NCI-H2196 treated with DMSO at 0.1 percent for 48 hours (cell line): Measurements from ENCODE around the gene TRIM69.
"Not testable (repeated sequence)": the region's sequence is repeated elsewhere in the genome, so short reads cannot be mapped to it uniquely, and the experiment has no call there.

Source experiments
- DNase-seq: peaks from one replicate; lab custom pipeline; 2025; ENCODE audit not compliant: unreplicated experiment; lab: John Stamatoyannopoulos, UW

The TRIM69 gene

DNA sequence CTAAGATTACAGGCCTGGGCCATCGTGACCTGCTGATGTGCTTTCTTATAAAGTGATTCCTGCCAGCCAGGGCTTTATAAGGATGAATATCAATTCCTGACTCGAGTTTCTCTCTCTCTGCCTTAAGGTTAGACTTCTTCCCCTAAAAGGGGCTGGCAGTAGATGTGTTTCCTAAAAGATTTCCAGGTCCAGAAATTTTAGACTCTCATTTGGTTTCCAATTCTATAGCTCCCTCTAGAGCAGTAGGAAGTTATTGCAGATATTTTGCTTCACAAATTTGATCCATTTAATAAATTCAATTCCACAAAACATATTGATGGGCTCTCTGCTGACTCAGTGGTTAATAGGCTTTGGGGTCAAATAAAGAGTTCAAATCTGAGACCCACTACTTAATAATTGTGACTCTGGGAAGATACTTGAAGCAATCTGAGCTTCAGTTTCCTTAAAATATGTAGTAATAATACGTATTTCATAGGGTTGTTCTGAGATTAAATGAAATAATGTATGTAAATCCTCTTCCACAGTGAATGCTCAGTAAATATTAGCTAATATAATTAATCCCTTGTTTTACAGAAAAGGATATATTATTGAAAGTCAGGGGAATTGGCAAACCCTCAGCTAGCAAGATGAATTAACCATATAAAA is 2.1 kb downstream of the TRIM69 start:
- DNase-seq: peak; percentile 4

- not testable (repeated sequence) for DNase-seq
Measured at GRCh38 chr15:44739222-44739847, 3.0 kb downstream of the TRIM69 start.

- not testable (repeated sequence) for DNase-seq
Measured at GRCh38 chr15:44743454-44743853, 7.1 kb downstream of the TRIM69 start.

GRCh38 chr15:44753345-44753744 is 17.0 kb downstream of the TRIM69 start:
- no peak for DNase-seq

GRCh38 chr15:44763187-44763586 is 26.9 kb downstream of the TRIM69 start:
- no peak for DNase-seq

DNA sequence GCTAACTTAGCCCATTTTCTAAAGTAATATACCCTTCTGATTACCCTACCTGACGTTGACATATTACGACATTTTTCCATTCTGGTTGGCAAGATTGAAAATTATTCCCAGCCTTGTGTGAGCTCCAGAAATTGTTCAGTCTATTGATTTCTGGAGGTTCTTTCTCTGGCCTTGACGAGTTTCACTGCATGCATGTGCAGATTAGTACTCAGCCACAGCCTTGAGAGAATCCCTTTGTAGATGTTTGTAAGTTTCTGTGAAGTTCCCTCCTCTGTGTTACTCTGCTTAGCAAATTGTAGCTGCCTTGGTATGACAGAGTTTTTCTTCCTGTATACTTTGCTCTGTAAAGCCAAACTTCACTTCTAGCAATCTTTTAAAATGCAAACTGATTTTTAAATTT is 27.5 kb downstream of the TRIM69 start:
- no peak for DNase-seq

GRCh38 chr15:44765036-44765435 is 28.7 kb downstream of the TRIM69 start:
- DNase-seq: no peak

GRCh38 chr15:44769521-44769920 is 33.2 kb downstream of the TRIM69 start:
- no peak for DNase-seq

GRCh38 chr15:44770715-44771114 is 34.4 kb downstream of the TRIM69 start:
- DNase-seq: not testable (repeated sequence)

GRCh38 chr15:44775953-44776352 is 39.6 kb downstream of the TRIM69 start:
- DNase-seq: no peak

GRCh38 chr15:44779761-44780160 is 43.4 kb downstream of the TRIM69 start:
- no peak for DNase-seq

GRCh38 chr15:44780608-44781007 is 44.3 kb downstream of the TRIM69 start:
- no peak for DNase-seq

- DNase-seq: no peak
Measured at GRCh38 chr15:44781128-44781810, 44.9 kb downstream of the TRIM69 start.

DNA sequence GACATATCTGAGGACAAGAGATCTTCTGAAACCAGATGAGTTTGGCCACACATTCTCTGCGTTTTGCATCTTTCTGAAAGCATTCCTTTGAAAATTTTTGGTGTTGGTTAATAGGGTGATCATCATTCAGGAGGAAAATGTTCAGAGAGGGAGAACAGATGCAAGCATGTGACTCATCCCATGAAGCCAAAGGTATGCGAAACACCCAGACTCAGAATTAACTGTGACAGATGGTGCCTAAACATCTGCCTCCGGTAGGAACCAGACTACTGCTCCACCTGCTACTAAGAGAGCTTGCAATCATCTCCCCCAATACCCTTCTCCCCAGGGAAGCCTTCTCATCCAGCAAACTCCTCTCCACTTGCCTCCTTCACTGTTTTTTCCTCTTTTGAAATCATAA is 46.2 kb downstream of the TRIM69 start:
- no peak for DNase-seq

GRCh38 chr15:44784918-44785274 is 48.6 kb downstream of the TRIM69 start:
- not testable (repeated sequence) for DNase-seq

DNA sequence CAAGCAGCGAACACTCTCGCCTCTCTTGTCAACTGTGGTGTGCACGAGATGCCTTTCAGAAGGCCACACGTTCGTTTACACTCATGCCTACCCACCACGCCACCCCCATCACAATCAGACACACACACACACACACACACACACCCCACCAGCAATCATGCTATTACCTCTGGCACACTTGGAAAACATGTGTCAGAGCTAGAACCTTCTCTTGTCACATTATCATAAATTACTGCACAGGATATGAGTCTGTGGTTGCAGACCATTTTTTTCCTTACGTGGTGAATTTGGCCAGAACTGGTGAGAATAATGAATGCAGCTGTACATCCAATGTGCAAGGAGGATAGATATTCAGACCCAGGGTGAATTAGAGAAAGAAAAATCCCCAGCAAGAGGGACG is 52.4 kb downstream of the TRIM69 start:
- no peak for DNase-seq

- no peak for DNase-seq
Measured at GRCh38 chr15:44790215-44790614, 53.9 kb downstream of the TRIM69 start.

GRCh38 chr15:44790656-44791055 is 54.3 kb downstream of the TRIM69 start:
- DNase-seq: no peak

DNA sequence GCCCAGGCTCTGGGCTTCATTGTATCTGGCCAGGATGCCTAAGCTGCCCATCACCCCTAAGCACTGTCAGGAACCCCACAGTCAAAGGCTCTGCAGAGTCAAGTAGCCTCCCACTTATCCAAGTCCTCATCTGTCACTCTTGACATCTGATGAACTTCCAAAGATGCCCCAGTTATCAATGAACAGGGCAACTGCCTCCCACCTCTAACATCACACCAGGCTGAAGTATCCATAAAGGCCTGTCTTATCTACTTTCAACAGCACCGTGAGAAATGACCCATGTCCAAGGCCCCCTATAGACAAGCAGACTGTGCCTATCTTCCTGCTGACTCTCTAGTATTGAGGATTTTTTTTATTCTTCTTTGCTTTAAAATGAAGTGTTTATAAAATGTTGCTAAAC is 56.4 kb downstream of the TRIM69 start:
- DNase-seq: no peak

DNA sequence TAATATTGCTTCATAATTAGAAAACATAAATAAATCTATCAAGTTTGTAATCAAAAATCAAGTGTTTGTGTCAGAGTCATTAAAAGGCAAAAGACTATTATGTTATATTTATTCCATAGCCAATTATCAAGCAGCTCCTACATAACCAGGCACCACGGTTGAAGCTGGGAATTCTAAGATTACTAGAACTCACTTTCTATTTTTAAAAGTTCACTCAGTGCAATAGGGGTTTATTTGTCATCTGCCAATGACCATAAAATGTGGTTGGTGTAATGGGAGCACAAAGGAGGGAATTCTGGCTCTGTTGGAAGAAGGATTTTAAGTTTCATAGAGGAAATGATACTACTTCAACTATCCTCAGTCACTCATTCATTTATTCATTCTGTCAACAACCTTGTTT is 57.7 kb downstream of the TRIM69 start:
- no peak for DNase-seq

GRCh38 chr15:44796508-44796907 is 60.2 kb downstream of the TRIM69 start:
- no peak for DNase-seq

DNA sequence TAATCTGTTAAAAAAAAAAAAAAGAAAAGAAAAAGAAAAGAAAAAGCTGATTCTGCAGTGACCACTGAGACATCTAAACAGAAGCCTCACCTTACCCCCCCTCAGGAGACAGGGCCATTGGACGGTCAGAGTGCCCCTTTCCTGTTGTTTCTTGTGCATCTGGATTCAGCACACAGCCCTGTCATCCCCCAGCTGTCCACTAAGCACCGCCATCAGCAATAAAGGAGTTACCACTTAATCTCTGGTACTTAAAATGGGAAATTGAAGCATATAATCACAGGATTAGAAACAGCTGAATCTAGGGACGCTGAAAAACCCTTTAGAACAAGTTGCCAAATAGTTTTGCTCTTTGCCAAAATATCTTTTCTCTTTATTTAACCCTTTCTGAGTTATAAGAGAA is 62.5 kb downstream of the TRIM69 start:
- DNase-seq: no peak
